CD4-positive, alpha-beta T cell treated with Interleukin-10 for 1 hour (primary cell): ENCODE results near the gene BRAP.
"Not testable (repeated sequence)": the region's sequence is repeated elsewhere in the genome, so short reads cannot be mapped to it uniquely, and the experiment has no call there.

Experiments used
- DNase-seq: peaks from one replicate; pipeline ENCODE4 v3.0.0-alpha.2; 2020

Gene BRAP

DNA sequence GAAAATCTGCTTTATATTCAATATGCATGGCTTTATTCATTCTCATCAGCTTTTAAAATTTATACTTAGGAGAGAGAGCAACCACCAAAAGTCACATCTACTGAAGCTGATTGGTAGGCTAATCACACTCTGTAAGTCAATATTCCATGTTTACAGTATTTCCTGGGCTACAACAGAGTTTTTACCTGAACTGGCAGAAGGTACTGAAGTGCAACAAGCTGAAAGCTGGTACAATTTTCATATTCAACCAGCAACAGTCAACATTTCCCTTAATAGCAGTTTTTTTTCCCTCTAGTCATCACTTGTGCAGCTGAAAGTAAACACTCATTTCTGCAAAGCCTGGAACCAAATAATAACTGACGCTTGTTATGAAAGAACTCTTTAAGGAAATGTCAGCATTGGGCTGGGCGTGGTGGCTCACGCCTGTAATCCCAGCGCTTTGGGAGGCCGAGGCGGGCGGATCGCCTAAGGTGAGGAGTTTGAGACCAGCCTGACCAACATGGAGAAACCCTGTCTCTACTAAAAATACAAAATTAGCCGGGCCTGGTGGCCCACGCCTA, 12.9 kb downstream of the BRAP start:
- no peak for DNase-seq

GRCh38 chr12:111664961-111665865, 20.5 kb downstream of the BRAP start:
- no peak for DNase-seq

DNA sequence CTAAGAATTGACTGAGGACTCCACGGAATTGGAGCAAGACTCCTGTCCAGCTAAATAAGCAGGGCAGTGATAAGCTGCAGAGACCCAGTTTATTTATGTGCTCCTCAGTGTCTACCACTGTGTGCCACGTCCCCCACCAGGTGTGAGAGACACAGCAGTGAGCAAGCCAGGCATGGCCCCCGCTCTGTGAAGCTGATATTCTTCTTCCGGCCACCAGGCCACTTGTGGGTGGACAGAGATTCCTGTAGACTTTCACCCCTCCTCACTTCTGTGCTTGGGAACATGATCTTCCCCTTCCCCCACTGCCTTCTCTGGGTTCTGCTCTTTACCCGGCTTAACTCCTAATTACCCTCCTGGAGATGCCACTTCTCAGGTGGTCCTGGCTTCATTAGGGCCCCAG, 21.3 kb downstream of the BRAP start:
- no peak for DNase-seq

- no peak for DNase-seq
Observed at GRCh38 chr12:111656016-111656415, 29.7 kb downstream of the BRAP start.

- no peak for DNase-seq
Observed at GRCh38 chr12:111655356-111655755, 30.4 kb downstream of the BRAP start.

- no peak for DNase-seq
Observed at GRCh38 chr12:111653596-111653995, 32.2 kb downstream of the BRAP start.

DNA sequence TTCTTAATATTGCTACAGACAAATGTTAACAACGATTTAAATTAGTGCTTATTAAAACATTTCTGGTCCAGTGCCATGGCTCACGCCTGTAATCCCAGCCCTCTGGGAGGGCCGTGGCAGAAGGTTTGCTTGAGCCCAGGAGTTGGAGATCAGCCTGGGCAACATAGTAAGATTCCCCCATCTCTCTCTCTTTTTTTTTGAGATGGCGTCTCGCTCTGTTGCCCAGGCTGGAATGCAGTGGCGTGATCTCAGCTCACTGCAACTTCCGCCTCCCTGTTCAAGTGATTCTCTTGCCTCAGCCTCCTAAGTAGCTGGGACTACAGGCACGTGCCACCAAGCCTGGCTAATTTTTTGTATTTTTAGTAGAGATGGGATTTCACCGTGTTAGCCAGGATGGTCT, 33.2 kb downstream of the BRAP start:
- not testable (repeated sequence) for DNase-seq

DNA sequence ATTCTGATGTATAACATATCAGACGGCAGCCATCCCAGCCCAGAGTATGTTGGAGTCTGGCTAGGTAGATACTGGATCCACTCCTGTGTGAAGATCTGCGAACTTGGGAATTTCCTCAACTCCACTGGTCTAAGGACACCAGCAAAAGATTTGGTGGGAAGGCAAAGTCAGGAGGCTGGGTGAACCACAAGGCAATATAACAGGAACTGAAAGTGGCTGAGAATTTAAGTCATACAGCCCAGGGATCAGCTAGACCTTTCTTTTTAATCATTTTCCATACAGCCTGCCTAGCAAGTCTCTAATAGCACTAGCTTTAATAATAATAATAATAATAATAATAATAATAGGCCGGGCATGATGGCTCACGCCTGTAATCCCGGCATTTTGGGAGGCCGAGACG, 34.8 kb downstream of the BRAP start:
- DNase-seq: no peak

DNA sequence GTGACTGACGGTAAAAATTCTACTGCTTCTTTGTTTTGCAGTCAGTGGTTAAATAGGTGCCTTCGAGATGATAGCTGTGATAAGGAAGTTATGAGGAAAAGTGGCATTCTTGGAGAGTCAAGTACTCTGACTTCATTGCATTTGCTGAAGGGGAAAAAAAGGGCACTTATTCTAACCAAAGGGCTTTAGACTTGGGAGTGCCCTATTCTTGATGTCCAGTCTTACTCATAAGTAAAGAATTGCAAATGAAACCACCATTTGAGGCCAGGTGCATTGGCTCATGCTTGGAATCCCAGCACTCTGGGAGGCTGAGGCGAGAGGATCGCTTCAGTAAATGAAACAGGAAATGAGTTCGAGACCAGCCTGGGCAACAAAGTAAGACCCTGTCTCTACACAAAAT, 40.3 kb downstream of the BRAP start:
- DNase-seq: no peak

DNA sequence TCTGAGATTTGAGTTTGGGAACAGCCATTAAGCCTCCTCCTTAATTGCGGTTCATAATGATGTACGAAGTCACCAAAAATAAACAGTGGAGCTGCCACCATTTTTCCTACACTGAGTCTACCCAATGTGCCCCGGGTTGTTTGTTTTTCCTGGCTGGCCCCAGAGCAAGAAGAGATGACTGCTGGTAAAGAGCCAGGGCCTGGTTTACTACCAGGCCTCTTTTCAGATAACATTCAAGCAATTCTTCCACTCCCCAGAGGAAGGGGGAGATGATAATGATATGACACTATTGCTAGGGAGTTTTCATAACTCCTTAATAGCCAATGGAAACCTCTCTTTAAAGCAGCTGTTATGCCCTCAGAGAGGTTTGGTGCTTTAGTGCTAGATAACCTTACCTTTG, 42.3 kb downstream of the BRAP start:
- DNase-seq: no peak

- DNase-seq: no peak
Observed at GRCh38 chr12:111642681-111643426, 42.9 kb downstream of the BRAP start.

DNA sequence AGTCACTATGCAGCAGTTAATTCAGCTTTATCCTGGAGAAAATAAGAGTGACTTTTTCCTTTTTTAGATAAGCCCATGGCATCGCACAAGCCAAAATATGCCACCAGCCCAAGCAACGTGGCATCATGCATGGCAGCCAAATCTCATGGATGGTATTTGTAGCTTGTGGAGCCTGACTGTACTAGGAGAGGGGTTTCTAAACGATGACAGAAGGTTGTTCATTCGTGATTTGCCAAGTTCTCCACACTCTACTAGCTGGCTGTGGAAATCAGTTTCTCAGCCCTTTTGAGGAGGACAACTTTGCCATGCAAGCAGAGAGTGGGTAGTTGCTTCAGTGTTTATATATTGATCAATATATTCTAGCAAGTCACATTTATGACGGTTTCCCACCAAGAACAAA, 45.2 kb downstream of the BRAP start:
- no peak for DNase-seq

GRCh38 chr12:111638556-111638955, 47.2 kb downstream of the BRAP start:
- no peak for DNase-seq

DNA sequence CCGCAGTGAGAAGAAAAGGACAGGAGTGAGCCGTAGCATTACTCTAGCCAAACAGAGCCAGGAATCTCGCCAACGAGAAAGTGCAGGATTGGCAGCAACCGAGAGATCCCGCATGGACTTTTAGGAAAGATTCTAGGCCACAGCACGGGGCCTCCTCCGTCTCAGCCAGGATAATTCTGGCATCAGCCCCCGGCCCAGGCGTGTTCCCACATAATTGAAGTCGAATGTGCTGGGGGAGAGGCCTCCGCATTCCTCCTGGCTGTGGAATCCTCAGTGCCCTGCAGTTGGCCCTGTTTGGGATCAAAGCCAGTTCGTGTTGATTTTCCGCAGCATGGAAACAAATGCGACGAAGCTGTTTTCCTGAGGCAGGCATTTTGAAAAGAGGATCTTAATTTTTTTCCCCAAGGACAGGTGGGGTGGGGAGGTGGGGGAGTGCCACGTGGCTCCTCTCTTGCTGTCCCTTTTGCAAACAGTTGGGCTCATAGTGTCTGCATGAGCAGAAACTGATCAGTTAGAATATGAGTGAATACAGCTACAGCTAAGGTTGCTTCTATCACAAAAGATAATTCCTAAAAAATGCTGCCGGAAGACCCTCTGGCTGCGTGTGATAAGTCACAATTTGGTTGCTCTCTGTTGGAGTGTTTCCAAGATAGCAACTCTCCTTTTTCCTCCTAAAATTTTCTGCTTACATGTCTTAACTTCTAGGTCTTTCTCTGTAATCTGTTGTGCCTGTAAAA, 49.4 kb downstream of the BRAP start:
- DNase-seq: no peak

DNA sequence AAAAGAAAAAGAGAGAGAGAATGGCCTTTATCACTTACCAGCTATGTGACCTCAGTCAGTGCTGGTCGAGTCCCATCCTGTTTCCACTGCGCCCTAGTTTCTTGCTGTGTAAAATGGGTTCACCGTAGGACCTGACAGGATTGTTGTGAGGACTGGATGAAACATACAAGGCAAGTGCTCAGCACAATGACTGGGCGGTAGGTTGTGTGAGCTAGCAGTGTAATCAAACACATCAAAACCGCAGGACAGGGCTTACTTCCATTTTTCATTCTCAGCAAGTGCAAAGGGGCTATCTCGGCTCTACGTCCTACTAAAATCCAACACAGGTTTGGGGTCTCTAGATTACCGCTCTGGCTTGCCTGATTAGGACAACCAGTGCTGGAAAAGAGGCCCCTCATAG, 50.2 kb downstream of the BRAP start:
- no peak for DNase-seq

DNA sequence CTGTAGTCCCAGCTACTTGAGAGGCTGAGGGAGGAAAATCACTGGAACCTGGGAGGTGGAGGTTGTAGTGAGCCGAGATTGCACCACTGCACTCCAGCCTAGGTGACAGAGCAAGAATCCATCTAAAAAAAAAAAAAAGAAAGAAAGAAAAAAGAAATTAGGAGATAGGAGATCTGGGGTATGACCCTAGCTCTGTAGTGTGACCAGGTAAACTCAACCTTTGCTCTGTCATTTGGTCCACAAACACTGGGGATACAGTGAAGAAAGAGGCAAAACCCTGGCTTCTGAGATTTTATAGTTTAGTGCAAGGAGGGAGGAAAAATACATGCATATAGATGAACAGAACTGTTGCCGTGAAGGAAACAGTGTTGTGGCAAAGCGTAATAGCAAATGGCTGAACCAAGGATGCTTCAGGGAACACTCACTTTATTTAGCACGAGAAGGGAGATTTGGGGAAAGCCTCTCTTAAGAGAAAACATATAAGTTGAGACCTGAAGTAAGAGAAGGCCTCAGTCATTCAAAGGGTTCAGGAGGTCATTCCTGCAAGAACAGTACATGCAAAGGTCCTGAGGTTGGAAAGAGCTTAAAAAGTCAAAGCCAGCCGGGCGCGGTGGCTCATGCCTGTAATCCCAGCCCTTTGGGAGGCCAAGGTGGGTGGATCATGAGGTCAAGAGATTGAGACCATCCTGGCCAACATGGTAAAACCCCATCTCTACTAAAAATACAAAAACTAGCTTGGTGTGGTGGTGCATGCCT, 57.1 kb downstream of the BRAP start:
- DNase-seq: no peak

GRCh38 chr12:111626230-111626629, 59.5 kb downstream of the BRAP start:
- no peak for DNase-seq

GRCh38 chr12:111624540-111624939, 61.2 kb downstream of the BRAP start:
- no peak for DNase-seq

- not testable (repeated sequence) for DNase-seq
Observed at GRCh38 chr12:111617841-111618240, 67.9 kb downstream of the BRAP start.

DNA sequence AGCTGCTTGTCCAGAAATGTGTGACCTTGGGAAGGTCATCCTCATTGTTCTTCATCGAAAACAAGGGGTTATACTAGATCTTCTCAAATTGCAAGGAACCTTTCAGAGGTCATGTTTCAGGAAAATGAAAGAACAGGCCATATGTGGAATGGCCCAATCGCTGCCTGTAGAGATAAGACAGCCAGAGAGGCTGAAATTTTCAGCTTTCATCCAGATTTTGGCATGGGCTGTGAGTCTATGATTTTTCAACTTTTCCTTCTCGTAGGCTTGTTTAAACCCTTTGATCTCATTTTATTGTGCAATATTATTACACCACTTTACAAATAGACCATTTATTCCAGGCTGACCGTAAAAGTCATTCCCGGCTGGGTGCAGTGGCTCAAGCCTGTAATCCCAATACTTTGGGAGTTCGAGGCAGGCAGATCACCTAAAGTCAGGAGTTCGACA, 69.6 kb downstream of the BRAP start:
- DNase-seq: no peak

- no peak for DNase-seq
Observed at GRCh38 chr12:111607239-111607638, 78.5 kb downstream of the BRAP start.

DNA sequence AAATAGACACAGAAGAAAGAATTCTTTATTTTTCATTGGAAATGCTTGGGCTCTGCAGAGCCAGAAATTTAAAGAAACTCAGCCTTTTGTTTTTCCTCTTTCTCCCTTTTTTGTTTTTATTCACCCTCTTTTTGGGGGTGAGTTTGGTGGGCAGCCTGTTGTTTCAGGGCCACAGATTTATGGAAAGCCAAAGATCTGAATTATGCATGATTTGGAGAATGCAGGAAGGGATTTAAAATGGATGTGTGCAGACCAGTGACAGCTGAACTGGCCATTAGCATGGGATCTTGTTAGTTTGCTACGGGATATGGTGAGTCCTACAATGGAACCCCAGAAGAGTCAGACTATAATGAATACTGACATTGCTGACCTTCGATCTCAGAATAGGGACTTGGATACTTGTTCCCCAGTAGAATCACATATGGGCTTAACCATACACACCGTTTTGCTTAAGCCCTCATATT, 79.0 kb downstream of the BRAP start:
- no peak for DNase-seq
